H1 (cell line): Measurements from ENCODE around the gene SELENOI. TPM values are rescaled to one million over a fixed set of nuclear protein-coding genes. Genes with fewer than 3 reads are reported as not detected.

ENCODE experiments used
- CTCF ChIA-PET: fragments of 300-600 bp; sonication (Branson Sonifier 250); formaldehyde crosslinking; loops from one replicate; lab custom pipeline; 2021; ENCODE audit not compliant: partially characterized antibody; lab: Charles Lee
- POLR2A ChIA-PET: fragments of 300-600 bp; sonication (Branson Sonifier 250); formaldehyde crosslinking; loops from one replicate; lab custom pipeline; 2021; ENCODE audit warnings: inconsistent platforms; ENCODE audit not compliant: partially characterized antibody; lab: Charles Lee
- DNase-seq, 2 experiments: peaks; one replicate each; pipeline versions ENCODE4 v3.0.0 to v3.0.0-alpha.2; 2010 to 2022; ENCODE audit warnings: low spot score in 2 of 2, low read depth in 1 of 2, mixed read lengths in 1 of 2
- FAIRE-seq: peaks from 2 replicates; lab custom pipeline; 2011; peaks lifted over from hg19 to GRCh38; lab: Jason Lieb, UNC
- H2AFZ ChIP-seq: 2 replicates; pipeline ENCODE4 v1.8.1; 2012; ENCODE audit warnings: low read length, inconsistent platforms
- H2AK5ac ChIP-seq: 2 replicates; pipeline ENCODE4 v1.6.1; 2013; ENCODE audit warnings: low read depth, low read length
- H2BK120ac ChIP-seq: replicated peaks from 2 replicates; pipeline ENCODE3; 2013; ENCODE audit warnings: low read depth, low read length, inconsistent platforms
- H2BK12ac ChIP-seq: 2 replicates; pipeline ENCODE4 v1.6.1; 2013; ENCODE audit warnings: low read depth, low read length
- H2BK15ac ChIP-seq: 2 replicates; pipeline ENCODE4 v1.6.1; 2013; ENCODE audit warnings: low read length
- H2BK20ac ChIP-seq: 2 replicates; pipeline ENCODE4 v1.6.1; 2013; ENCODE audit warnings: low read length
- H2BK5ac ChIP-seq: 2 replicates; pipeline ENCODE4 v1.6.1; 2013; ENCODE audit warnings: low read depth, low read length
- H3K14ac ChIP-seq: 2 replicates; pipeline ENCODE4 v1.6.1; 2013; ENCODE audit warnings: inconsistent platforms; ENCODE audit not compliant: insufficient read length
- H3K18ac ChIP-seq: 2 replicates; pipeline ENCODE4 v1.6.1; 2013; ENCODE audit warnings: low read length; ENCODE audit errors: extremely low read depth
- H3K23ac ChIP-seq: 2 replicates; pipeline ENCODE4 v1.6.1; 2013; ENCODE audit warnings: inconsistent platforms; ENCODE audit not compliant: insufficient read length
- H3K23me2 ChIP-seq: 2 replicates; pipeline ENCODE4 v1.6.1; 2013; ENCODE audit warnings: low read depth, low read length
- H3K27ac ChIP-seq: 2 replicates; pipeline ENCODE4 v1.6.1; 2011; ENCODE audit warnings: low read depth, low read length, inconsistent platforms
- H3K27me3 ChIP-seq, 4 experiments: replicated peaks in 1 of 4; 1 replicate in 1 of 4; 2 replicates in 3 of 4; pipeline versions ENCODE4 v1.6.1 to v1.8.1; 2011 to 2013; ENCODE audit warnings: low read length in 3 of 4, mild to moderate bottlenecking in 3 of 4, inconsistent platforms in 2 of 4, mixed read lengths in 2 of 4, moderate library complexity in 1 of 4; ENCODE audit not compliant: control insufficient read depth in 3 of 4, insufficient read depth in 3 of 4; ENCODE audit errors: extremely low read depth in 1 of 4
- H3K36me3 ChIP-seq, 4 experiments: 2 replicates each; pipeline versions ENCODE4 v1.6.1 to v1.8.1; 2011 to 2013; ENCODE audit warnings: mild to moderate bottlenecking in 4 of 4, low read length in 3 of 4, moderate library complexity in 2 of 4, control low read depth in 1 of 4, inconsistent platforms in 1 of 4; ENCODE audit not compliant: insufficient read depth in 4 of 4, control insufficient read depth in 2 of 4
- H3K4ac ChIP-seq: replicated peaks from 2 replicates; pipeline ENCODE3; 2013; ENCODE audit warnings: low read length, low read depth, mixed read lengths, inconsistent platforms; ENCODE audit not compliant: insufficient read length
- H3K4me1 ChIP-seq, 4 experiments: replicated peaks in 1 of 4; 1 replicate in 1 of 4; 2 replicates in 3 of 4; pipeline versions ENCODE4 v1.6.1 to v1.8.1; 2011 to 2013; ENCODE audit warnings: low read length in 3 of 4, inconsistent platforms in 2 of 4, mixed read lengths in 1 of 4; ENCODE audit not compliant: insufficient read depth in 4 of 4, control insufficient read depth in 3 of 4
- H3K4me2 ChIP-seq, 2 experiments: 2 replicates each; pipeline versions ENCODE4 v1.6.1 to v1.8.1; 2011 to 2013; ENCODE audit warnings: low read depth in 2 of 2, low read length in 2 of 2, control low read depth in 1 of 2, inconsistent platforms in 1 of 2, mild to moderate bottlenecking in 1 of 2; ENCODE audit not compliant: insufficient read depth in 1 of 2
- H3K4me3 ChIP-seq, 4 experiments: fragments of 200-600, 300-600 bp in 1 of 4; sonication (generic), shearing (Covaris generic), sonication (Bioruptor Twin) in 1 of 4; 2 replicates each; pipeline versions ENCODE4 v1.5.1 to v1.8.1; 2011 to 2016; ENCODE audit warnings: low read length in 4 of 4, low read depth in 3 of 4, control low read depth in 2 of 4, inconsistent platforms in 2 of 4, mild to moderate bottlenecking in 2 of 4, mixed read lengths in 1 of 4, moderate library complexity in 1 of 4; ENCODE audit not compliant: insufficient read depth in 2 of 4; ENCODE audit errors: extremely low read depth in 1 of 4
- H3K56ac ChIP-seq: replicated peaks from 2 replicates; pipeline ENCODE3; 2013; ENCODE audit warnings: low read depth, mild to moderate bottlenecking, mixed read lengths, low read length, inconsistent platforms; ENCODE audit not compliant: insufficient read length
- H3K79me1 ChIP-seq: 2 replicates; pipeline ENCODE4 v1.6.1; 2013; ENCODE audit warnings: low read depth, low read length, control low read depth
- H3K79me2 ChIP-seq, 2 experiments: 2 replicates each; pipeline versions ENCODE4 v1.6.1 to v1.8.1; 2012 to 2013; ENCODE audit warnings: low read length in 2 of 2, mild to moderate bottlenecking in 2 of 2, inconsistent platforms in 1 of 2; ENCODE audit not compliant: insufficient read depth in 2 of 2, control insufficient read depth in 1 of 2
- H3K9ac ChIP-seq, 4 experiments: replicated peaks in 1 of 4; 1 replicate in 1 of 4; 2 replicates in 3 of 4; pipeline versions ENCODE4 v1.6.1 to v1.8.1; 2011 to 2013; ENCODE audit warnings: low read depth in 3 of 4, low read length in 3 of 4, control low read depth in 2 of 4, mild to moderate bottlenecking in 2 of 4, moderate library complexity in 2 of 4, inconsistent platforms in 1 of 4; ENCODE audit errors: extremely low read depth in 1 of 4
- H3K9me3 ChIP-seq, 2 experiments: 2 replicates each; pipeline versions ENCODE4 v1.6.1 to v1.8.1; 2012 to 2013; ENCODE audit warnings: mild to moderate bottlenecking in 2 of 2, moderate library complexity in 2 of 2, control low read depth in 1 of 2, inconsistent platforms in 1 of 2, low read depth in 1 of 2, low read length in 1 of 2, mixed read lengths in 1 of 2; ENCODE audit not compliant: insufficient read depth in 2 of 2
- H4K20me1 ChIP-seq, 2 experiments: replicated peaks in 1 of 2; 2 replicates each; pipeline versions ENCODE3 to v1.8.1; 2011 to 2013; ENCODE audit warnings: inconsistent platforms in 2 of 2, low read length in 2 of 2, mild to moderate bottlenecking in 1 of 2; ENCODE audit not compliant: insufficient read depth in 2 of 2, control insufficient read depth in 1 of 2
- H4K5ac ChIP-seq: 2 replicates; pipeline ENCODE4 v1.6.1; 2013; ENCODE audit warnings: low read length, low read depth, mixed read lengths, inconsistent platforms; ENCODE audit not compliant: insufficient read length
- H4K8ac ChIP-seq: 2 replicates; pipeline ENCODE4 v1.8.0; 2013; ENCODE audit warnings: mild to moderate bottlenecking, moderate library complexity, low read length, inconsistent platforms; ENCODE audit not compliant: insufficient read depth; ENCODE audit errors: extremely low read depth
- H4K91ac ChIP-seq: replicated peaks from 2 replicates; pipeline ENCODE3; 2013; ENCODE audit warnings: low read length, mixed read lengths, inconsistent platforms; ENCODE audit not compliant: insufficient read length
- BACH1 ChIP-seq: IDR thresholded peaks from 2 replicates; pipeline ENCODE4 v1.6.1; 2012; ENCODE audit warnings: low read length, improper control_type of control experiment
- WGBS, 2 experiments: shearing (Covaris generic) in 1 of 2; methylation state at CpG; one replicate each; pipeline versions ENCODE4 v1.1.6 to v1.1.7; 2013 to 2015; ENCODE audit warnings: low lambda C conversion rate in 2 of 2, mixed read lengths in 2 of 2, inconsistent platforms in 1 of 2, low coverage in 1 of 2, missing lambda C conversion rate in 1 of 2; ENCODE audit not compliant: insufficient replicate concordance in 2 of 2, insufficient coverage in 1 of 2, insufficient read length in 1 of 2; ENCODE audit errors: extremely low coverage in 1 of 2, missing lambda C conversion rate in 1 of 2; 5-methylcytosine and 5-hydroxymethylcytosine counted together
- polyA plus RNA-seq, 7 experiments: library from polyadenylated mRNA; depleted of rRNA in 3 of 7; stranded (reverse) in 5 of 7; unstranded in 2 of 7; fragments of >200 nt in 5 of 7; fragments of 200-250 nt in 2 of 7; gene quantifications; 1 replicate in 5 of 7; 2 replicates in 1 of 7; 4 replicates in 1 of 7; pipeline versions ENCODE4 v1.2.1 to v1.2.3, GENCODE V29; 2011 to 2013; ENCODE audit warnings: missing spikeins in 2 of 7, mixed read lengths in 2 of 7
- total RNA-seq: library from RNA; stranded (reverse); fragmentation: NEBNext Ultra II Directional; extraction: Animal tissue kit (Norgen Biotek cat#: 25700); gene quantifications from 2 replicates; pipeline ENCODE4 v1.2.1, GENCODE V29; 2021

Gene SELENOI
- total and polyA plus RNA-seq, 2 of the 8 experiments (the other 6 are each of a cell fraction or from before 2014, with no cell fraction given) = 15.9 to 63.8 TPM

DNA sequence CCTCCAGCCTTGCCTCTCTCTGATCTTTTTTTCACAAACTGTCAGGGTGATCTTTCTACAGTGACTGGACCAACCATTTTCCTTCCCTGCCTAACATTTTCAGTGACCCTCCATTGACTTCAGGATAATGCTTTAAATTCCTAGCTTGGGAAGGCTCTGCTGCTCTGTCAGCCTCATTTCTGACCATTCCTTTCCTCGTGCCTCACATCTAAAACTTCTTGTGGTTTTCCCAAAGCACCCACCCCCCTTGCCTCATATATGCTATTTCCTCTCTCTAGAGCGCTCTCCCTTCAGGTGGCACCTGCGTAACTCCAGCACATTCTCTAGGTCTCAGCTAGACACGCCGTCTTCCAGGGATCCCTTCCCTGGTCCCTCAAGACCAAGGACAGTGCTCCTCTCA, 93.0 kb downstream of the SELENOI start:
- POLR2A ChIA-PET = no interaction called here

More for the DNA sequence above, 93.0 kb downstream of the SELENOI start:
- Histone ChIP-seq H3K4ac (no peak overlapping the region), H4K5ac (no peak overlapping the region), H3K14ac (no peak overlapping the region), H2BK5ac (no peak overlapping the region), H3K23me2 (no peaks in the 10 kb centered on the region), H3K9me3 (no peaks in the 10 kb centered on the region), H3K79me1 (no peaks in the 10 kb centered on the region), H3K79me2 (no peaks in the 10 kb centered on the region), H2BK15ac (no peak overlapping the region), H2BK120ac (no peak overlapping the region), H3K9ac (no peak overlapping the region)
- WGBS, 2 experiments = 93% methylated on average over 5 of the region's 5 CpGs; no CpG with 5 or more reads in 1 of the 2 experiments
- DNase-seq = peak in 1 of 2 experiments; percentile 40
- no peak for TF ChIP-seq BACH1
- TF ChIP-seq, all 59 proteins: peak for 0
- Histone ChIP-seq H4K20me1 (no peaks in the 10 kb centered on the region), H3K4me1 (no peaks in the 10 kb centered on the region), H4K8ac (no peak overlapping the region), H2AFZ (peak overlapping the region; percentile 91), H3K23ac (no peak overlapping the region), H3K4me3 (no peak overlapping the region), H3K56ac (no peak overlapping the region), H3K18ac (no peak overlapping the region), H3K27me3 (no peaks in the 10 kb centered on the region), H3K4me2 (no peak overlapping the region), H3K36me3 (no peaks in the 10 kb centered on the region), H4K91ac (no peak overlapping the region), H2AK5ac (no peak overlapping the region), H3K27ac (no peak overlapping the region), H2BK20ac (no peak overlapping the region), H2BK12ac (no peak overlapping the region)
- no peak for FAIRE-seq
- CTCF ChIA-PET = interaction anchor here (0.5 to 1.0 kb wide), 2 partner anchors 21 to 22 kb away, joined by 3 read pairs; no protein-coding TSS in a partner anchor
